Stimulated activated CD4-positive, alpha-beta T cell treated with anti-CD3 and anti-CD28 coated beads, TNF-alpha, amount 100 ng/mL, for 48 hours (primary cell): ENCODE results near the gene GTF2I.
"Not testable (repeated sequence)": the region's sequence is repeated elsewhere in the genome, so short reads cannot be mapped to it uniquely, and the experiment has no call there.

ENCODE experiments used
- DNase-seq, 3 donors: peaks; one replicate each; pipeline ENCODE4 v3.0.0-alpha.2; 2020; ENCODE audit warnings: low read depth in 3 of 3

The GTF2I gene

DNA sequence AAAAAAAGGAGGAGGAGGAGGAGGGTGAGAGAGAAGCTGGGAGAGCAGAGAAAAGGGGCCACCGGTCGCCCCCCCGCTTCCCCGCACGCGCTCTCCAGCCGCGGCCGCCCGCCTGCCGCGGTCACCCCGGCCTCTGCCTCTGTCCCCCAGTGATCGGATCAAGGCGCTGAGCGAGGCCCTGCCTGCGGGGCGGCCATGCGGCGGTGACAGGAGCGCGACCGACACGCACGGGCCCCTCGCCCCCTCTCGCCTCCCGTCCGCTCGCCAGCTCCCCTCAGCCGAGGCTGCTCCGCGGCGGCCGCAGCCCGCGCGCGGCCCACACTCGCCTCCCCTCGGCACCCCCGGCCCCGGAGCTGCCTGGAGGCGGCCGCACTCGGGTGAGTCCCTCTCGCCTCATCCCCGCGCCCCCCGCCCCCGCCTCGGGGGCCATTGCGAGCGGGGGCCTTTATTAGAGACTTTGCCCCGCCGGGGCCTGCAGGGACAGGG lies at the start of gene GTF2I:
Gene GTF2I, plus strand, starts transcription at position 27 of the 486 bp plus-strand sequence. CDS start 31,411 bp downstream, outside the sequence.
- DNase-seq: no peak

DNA sequence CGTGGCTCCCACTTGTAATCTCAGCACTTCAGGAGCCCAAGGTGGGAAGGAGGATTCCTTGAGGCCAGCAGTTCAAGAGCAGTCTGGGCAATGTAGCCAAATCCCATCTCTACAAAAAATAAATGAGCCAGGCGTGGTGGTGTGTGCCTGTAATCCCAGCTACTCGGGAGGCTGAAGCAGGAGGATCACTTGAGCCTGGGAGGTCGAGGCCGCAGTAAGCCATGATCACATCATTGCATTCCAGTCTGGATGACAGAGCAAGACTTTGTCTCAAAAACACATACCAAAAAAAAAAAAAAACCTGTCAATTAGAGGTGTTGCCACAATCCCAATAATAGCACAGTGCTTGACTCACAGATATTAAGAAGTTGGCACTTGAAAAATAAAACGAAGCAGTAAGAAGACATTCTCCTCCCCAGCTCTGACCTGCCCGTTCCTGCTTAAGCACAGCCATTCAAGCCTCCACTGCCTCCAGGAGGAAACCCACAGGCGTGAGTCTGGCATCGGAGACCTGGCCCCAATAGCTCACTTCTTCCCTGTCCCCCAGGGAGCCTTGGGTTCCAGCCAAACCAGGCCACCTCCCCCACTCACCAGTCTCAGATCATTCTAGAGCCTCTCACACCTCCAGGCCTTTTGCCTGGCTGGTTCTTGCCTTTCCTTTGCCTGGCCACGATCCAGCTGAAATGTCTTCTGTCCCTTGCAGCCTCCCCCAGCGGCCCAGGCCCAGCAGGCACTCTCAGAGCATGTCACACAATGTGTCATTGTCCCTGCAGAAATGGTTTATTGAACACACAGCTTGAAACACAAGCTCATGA lies 45.3 kb upstream of the GTF2I start:
- DNase-seq: no peak

- DNase-seq: no peak
Measured at GRCh38 chr7:74615933-74616780, 41.4 kb upstream of the GTF2I start.

GRCh38 chr7:74617180-74617744 lies 40.3 kb upstream of the GTF2I start:
- DNase-seq: no peak

DNA sequence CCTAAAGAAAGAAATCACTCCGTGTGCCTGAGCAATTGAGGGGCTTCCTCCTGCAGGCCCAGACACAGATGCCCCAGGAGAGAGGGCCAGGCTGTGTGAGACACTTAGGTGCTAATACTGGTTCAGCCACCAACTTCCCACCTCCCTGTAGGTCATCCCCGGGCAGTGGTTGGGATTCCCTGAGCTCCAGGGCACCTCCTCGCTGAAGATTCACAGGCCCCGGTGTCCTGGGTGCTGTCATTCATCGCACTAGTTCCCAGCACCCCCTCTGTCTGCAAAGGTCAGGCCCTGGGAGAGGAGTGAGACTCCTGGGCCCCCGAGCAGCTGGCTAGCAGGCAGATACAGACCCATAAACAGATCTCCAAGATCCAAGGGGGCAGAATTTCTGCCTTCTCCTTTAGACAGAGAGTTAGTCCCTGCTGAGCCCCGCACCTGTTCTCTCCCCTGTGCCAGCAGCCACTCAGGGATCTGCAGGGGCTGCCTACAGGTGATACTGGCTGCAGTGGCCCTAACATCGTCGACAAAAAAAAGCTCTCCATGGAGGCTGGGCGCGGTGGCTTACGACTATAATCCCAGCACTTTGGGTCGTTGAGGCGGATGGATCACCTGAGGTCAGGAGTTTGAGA lies 38.2 kb upstream of the GTF2I start:
- DNase-seq: no peak

- no peak for DNase-seq
Measured at GRCh38 chr7:74622228-74622749, 35.2 kb upstream of the GTF2I start.

GRCh38 chr7:74623135-74623534 lies 34.4 kb upstream of the GTF2I start:
- no peak for DNase-seq

DNA sequence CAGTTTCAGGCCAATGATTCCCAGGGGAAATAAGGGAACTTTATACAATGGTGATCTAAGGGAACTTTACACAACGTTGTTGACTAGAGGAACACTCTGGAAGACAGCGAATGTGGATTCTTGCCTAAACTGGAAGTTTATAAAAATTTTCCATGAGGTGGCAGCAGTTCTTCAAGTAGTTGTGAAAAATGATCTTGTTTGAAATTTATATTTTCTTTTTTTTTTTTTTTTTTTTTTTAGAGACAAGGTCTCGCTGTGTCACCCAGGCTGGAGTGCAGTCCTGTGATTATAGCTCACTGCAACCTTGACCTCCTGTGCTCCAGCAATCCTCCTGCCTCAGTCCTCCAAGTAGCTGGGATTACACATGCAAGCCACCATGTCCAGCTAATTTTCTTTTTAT lies 32.1 kb upstream of the GTF2I start:
- no peak for DNase-seq

DNA sequence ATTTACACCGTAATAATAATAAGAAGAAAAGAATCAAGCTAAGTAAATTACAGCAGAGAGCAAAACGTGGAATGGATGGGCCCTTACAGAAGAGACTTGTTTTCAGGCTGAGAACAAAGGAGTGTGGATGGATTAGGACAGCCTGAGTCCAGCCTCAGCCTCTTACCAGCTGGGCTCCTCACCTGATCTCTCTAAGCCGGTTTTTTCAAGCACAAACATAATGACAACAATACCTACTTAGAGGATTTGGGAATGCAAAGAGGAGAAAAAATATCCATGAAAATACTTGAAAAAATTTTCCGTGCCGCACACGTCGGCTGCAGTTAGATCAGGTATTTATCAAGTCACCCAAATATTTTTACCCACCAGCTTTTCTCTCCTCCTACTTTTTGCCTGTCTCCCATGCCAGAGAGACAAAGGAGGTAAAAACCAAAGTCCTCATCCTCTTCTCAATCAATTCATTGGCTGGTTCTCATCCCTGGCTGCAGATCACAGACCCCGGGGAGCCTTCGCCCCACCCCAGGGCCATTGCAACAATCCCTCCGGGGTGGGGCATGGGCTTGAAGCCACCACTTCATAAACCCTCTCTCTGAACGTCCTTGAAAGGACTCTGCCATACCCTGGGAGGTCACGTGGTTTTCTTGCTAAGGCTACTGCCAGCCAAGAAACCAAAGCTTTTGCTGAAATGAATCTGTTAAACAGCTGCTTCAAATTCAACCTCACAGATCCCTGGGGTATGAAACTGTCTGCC lies 29.7 kb upstream of the GTF2I start:
- no peak for DNase-seq

- DNase-seq: no peak
Measured at GRCh38 chr7:74632505-74632904, 25.0 kb upstream of the GTF2I start.

GRCh38 chr7:74633451-74633921 lies 24.0 kb upstream of the GTF2I start:
- no peak for DNase-seq

DNA sequence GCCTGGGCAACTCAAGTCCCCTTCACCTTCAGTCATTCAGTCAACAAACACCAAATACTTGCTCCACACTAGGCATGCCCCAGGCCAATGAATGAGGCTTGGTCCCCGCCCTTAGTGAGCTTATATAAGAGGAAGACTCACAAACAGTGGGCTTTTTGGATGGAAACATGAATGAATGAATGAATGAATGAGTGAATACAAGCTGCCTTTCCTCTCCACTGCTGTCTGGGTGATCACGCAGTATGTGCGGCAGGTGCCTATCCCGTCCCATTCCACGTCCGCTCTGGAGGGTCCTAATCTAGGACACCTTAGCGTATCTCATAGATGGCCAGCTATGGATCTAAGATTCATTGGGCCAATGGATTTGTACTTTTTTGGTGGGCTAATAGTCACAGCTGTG lies 19.8 kb upstream of the GTF2I start:
- no peak for DNase-seq

DNA sequence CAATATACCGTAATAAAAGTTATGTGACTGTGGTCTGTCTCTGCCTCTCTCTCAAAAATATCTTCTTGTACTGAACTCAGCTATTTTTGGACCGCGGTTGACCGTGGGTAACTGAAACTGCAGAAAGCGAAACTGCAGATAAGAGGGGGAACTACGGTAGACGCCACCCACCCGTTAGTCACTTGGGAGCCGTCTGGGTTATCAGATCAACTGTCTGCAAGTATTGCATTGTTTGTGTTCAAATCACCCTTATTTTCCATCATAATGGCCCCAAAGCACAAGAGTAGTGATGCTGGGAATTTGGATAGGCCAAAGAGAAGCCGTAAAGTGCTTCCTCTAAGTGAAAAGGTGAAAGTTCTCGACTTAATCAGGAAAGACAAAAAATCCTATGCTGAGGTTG lies 7.5 kb upstream of the GTF2I start:
- DNase-seq: peak; percentile 70 to 82 (median 73)

DNA sequence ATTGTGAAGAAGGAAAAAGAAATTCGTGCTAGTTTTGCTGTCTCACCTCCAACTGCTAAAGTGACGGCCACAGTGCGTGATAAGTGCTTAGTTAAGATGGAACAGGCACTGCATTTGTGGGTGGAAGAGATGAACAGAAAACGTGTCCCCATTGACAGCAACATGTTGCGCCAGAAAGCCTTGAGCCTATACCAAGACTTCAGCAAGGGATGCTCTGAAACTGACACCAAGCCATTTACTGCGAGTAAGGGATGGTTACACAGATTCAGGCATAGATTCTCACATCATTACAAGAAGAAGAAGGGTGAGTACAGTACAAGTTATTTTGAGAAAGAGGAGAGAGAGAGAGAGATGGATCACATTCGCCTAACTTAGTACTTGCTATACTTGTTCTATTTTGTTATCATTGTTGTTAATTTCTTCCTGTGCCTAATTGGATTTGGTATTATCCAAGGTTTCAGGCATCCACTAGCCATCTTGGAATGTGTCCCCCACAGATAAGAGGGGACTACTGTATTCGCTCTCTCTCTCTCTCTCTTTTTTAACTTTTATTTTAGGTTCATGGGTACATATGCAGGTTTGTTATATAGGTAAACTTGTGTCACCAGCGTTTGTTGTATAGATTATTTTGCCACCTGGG lies 6.9 kb upstream of the GTF2I start:
- not testable (repeated sequence) for DNase-seq

DNA sequence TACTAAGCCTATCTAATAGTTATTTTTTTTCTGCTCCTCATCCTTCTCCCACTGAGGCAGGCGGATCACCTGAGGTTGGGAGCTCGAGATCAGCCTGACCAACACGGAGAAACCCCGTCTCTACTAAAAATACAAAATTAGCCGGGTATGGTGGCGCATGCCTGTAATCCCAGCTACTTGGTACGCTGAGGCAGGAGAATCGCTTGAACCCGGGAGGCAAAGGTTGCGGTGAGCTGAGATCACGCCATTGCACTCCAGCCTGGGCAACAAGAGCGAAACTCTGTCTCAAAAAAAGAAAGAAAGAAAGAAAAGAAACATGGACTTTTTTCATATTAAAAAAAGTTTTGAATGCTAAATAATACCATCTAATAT lies 6.4 kb upstream of the GTF2I start:
- DNase-seq: not testable (repeated sequence)

GRCh38 chr7:74653686-74654181 lies 3.8 kb upstream of the GTF2I start:
- DNase-seq: no peak

DNA sequence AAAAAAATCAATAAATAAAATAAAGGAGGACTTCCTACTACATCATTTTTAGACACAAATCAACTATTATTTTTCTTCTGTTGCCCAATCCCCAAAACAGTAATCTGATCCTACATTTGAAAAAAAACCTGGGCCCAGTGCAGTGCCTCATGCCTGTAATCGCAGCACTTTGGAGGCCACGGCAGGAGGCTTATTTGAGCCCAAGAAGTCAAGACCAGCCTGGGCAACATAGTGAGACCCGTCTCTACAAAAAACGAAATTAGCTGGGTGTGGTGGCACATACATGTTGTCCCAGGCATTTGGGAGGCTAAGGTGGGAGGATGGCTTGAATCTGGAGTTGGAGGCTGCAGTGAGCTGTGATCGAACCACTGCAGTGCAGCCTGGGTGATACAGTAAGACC lies 2.7 kb upstream of the GTF2I start:
- no peak for DNase-seq

DNA sequence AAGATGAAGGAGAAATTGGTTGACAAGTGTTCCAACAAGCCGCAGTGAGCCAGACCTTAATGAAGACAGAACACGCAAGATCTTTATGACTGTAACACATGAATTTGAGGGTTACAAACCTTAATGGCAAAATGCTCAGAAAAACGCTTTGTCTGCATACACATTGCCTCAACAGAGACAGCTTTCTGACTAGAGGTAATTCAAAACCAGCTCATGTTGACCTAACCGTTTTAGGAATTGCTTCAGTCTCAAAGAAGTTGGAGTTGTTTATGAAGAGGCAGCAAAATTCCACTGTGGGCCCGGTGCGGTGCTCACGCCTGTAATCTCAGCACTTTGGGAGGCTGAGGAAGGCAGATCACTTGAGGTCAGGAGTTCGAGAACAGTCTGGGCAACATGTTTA lies 2.2 kb upstream of the GTF2I start:
- no peak for DNase-seq

DNA sequence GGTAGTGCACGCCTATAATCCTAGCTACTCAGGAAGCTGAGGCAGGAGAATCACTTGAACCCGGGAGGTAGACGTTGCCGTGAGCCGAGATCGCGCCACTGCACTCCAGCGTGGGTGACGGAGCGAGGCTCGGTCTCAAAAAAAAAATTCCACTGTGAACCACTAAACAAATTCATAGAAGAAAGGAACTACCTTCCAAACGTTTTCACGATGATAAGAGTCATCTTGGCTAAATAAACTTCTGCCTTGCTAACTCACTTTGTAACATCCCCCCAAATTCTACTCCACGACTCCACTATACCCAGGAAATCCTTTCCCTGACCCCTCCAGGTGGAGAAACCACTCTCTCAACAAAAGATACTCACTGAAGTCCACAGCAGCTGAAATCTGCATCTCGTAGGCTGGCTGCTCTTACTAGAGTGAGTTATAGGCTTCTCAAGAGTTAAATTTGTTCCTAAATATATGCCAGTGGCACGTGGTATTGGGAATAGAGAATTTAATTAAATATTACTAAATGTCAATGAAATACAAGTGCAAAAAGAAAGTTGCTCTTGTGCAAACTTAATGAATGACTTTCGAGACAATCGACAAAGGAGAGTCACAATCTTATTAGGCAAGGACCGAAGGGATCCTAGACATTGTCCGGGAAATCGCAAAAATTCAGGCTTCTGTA lies 1.6 kb upstream of the GTF2I start:
- no peak for DNase-seq

DNA sequence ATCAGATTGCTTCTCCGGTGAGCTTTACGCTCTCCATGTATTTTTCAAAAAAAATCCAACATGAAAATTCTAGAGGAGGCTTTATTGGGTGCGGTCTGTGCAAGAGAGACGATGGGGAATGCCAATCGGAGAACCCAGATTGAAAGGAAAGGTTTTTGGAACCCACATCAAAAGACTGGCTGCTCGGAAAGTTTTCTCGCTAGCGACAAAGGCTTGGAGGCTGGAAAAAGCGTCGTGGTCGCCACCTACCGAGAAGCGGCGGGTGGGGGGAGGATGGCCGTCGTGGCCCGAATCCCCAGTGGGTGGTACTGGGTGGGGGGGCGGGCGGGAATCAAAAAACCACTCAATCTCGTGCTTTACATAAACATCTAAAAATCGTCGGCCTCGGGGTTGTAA lies 1.1 kb upstream of the GTF2I start:
- no peak for DNase-seq
